Measurements from ENCODE around the gene PCDHGA8.
"Not testable (repeated sequence)": the region's sequence is repeated elsewhere in the genome, so short reads cannot be mapped to it uniquely, and the experiment has no call there.

The PCDHGA8 gene

DNA sequence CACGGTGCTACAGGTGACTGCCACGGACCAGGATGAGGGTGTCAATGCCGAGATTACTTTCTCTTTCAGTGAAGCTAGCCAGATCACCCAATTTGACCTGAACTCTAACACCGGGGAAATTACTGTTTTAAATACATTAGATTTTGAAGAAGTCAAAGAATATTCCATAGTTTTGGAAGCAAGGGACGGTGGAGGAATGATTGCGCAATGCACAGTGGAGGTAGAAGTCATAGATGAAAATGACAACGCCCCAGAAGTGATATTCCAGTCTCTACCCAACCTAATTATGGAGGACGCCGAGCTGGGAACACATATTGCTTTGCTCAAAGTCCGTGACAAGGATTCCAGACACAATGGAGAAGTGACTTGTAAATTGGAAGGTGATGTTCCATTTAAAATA is 3.8 kb upstream of the PCDHGA8 start:
- H3K27me3 ChIP-seq (replicated peaks; ENCODE audit: control insufficient read depth, insufficient read depth, low read length, poor library complexity, severe bottlenecking) = peaks cover 8% of the 10 kb centered on the region
- no peak overlapping the region for H3K4me3 ChIP-seq (ENCODE audit: insufficient read depth, low read depth, low read length, poor library complexity, severe bottlenecking)
- DNase-seq = no peak
- no peaks in the 10 kb centered on the region for H3K4me1 ChIP-seq (ENCODE audit: control insufficient read depth, insufficient read depth, low read length, poor library complexity, severe bottlenecking)
- peaks cover 9% of the 10 kb centered on the region for H3K9me3 ChIP-seq (ENCODE audit: control insufficient read depth, low read length)
- no peaks in the 10 kb centered on the region for H3K36me3 ChIP-seq (ENCODE audit: control insufficient read depth, insufficient read depth, low read length)
- H3K27ac ChIP-seq (ENCODE audit: insufficient read depth, low read length, poor library complexity, severe bottlenecking) = no peak overlapping the region

- DNase-seq = no peak
- Histone ChIP-seq H3K9me3 (ENCODE audit: control insufficient read depth, low read length) (peaks cover 9% of the 10 kb centered on the region), H3K4me3 (ENCODE audit: insufficient read depth, low read depth, low read length, poor library complexity, severe bottlenecking) (no peak overlapping the region), H3K36me3 (ENCODE audit: control insufficient read depth, insufficient read depth, low read length) (no peaks in the 10 kb centered on the region), H3K4me1 (ENCODE audit: control insufficient read depth, insufficient read depth, low read length, poor library complexity, severe bottlenecking) (no peaks in the 10 kb centered on the region), H3K27ac (ENCODE audit: insufficient read depth, low read length, poor library complexity, severe bottlenecking) (no peak overlapping the region), H3K27me3 (replicated peaks; ENCODE audit: control insufficient read depth, insufficient read depth, low read length, poor library complexity, severe bottlenecking) (peaks cover 8% of the 10 kb centered on the region)
These were observed 3.0 kb upstream of the PCDHGA8 start for GRCh38 chr5:141389153-141390042.

GRCh38 chr5:141393267-141393666 is 834 bp downstream of the PCDHGA8 start:
- Histone ChIP-seq H3K4me1 (ENCODE audit: control insufficient read depth, insufficient read depth, low read length, poor library complexity, severe bottlenecking) (no peaks in the 10 kb centered on the region), H3K36me3 (ENCODE audit: control insufficient read depth, insufficient read depth, low read length) (no peaks in the 10 kb centered on the region), H3K27ac (ENCODE audit: insufficient read depth, low read length, poor library complexity, severe bottlenecking) (no peak overlapping the region), H3K27me3 (replicated peaks; ENCODE audit: control insufficient read depth, insufficient read depth, low read length, poor library complexity, severe bottlenecking) (peaks cover 6% of the 10 kb centered on the region), H3K4me3 (ENCODE audit: insufficient read depth, low read depth, low read length, poor library complexity, severe bottlenecking) (no peak overlapping the region), H3K9me3 (ENCODE audit: control insufficient read depth, low read length) (peaks cover 9% of the 10 kb centered on the region)
- DNase-seq = no peak

DNA sequence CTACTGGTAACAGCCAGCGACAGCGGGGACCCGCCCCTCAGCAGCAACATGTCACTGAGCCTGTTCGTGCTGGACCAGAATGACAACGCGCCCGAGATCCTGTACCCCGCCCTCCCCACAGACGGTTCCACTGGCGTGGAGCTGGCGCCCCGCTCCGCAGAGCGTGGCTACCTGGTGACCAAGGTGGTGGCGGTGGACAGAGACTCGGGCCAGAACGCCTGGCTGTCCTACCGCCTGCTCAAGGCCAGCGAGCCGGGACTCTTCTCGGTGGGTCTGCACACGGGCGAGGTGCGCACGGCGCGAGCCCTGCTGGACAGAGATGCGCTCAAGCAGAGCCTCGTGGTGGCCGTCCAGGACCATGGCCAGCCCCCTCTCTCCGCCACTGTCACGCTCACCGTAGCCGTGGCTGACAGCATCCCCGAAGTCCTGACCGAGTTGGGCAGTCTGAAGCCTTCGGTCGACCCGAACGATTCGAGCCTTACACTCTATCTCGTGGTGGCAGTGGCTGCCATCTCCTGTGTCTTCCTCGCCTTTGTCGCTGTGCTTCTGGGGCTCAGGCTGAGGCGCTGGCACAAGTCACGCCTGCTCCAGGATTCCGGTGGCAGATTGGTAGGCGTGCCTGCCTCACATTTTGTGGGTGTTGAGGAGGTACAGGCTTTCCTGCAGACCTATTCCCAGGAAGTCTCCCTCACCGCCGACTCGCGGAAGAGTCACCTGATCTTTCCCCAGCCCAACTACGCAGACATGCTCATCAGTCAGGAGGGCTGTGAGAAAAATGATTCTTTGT is 2.2 kb downstream of the PCDHGA8 start:
- H3K4me1 ChIP-seq (ENCODE audit: control insufficient read depth, insufficient read depth, low read length, poor library complexity, severe bottlenecking); DNase-seq; H3K27ac ChIP-seq (ENCODE audit: insufficient read depth, low read length, poor library complexity, severe bottlenecking); H3K4me3 ChIP-seq (ENCODE audit: insufficient read depth, low read depth, low read length, poor library complexity, severe bottlenecking); H3K9me3 ChIP-seq (ENCODE audit: control insufficient read depth, low read length); H3K36me3 ChIP-seq (ENCODE audit: control insufficient read depth, insufficient read depth, low read length): not testable (repeated sequence)
- peaks cover 13% of the 10 kb centered on the region for H3K27me3 ChIP-seq (replicated peaks; ENCODE audit: control insufficient read depth, insufficient read depth, low read length, poor library complexity, severe bottlenecking)

DNA sequence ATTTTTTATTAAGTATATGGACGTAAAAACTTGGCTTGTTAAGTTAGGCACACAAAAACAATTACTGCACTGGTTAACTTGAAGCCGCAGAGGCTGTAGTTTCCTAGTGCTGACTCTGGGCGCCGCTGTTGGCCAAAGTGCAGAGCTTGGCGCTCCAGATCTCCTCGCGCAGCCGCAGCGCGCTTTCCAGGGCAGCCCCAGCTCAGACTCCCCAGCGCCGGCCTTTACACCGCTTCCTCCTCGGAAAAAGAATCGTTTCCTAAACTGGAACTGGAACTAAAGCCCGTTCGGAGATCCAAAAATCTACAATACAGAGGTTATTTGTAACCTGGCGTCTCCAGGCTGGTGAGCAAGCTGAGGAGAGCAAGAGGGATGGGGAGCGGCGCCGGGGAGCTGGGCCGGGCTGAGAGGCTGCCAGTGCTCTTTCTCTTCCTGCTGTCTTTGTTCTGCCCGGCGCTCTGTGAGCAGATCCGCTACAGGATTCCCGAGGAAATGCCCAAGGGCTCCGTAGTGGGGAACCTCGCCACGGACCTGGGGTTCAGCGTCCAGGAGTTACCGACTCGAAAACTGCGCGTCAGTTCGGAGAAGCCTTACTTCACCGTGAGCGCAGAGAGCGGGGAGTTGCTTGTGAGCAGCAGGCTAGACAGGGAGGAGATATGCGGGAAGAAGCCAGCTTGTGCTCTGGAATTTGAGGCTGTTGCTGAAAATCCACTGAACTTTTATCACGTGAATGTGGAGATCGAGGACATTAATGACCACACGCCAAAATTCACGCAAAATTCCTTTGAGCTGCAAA is 5.5 kb downstream of the PCDHGA8 start, which contains the start of gene PCDHGB5:
PCDHGB5 (plus strand) TSS at position 192 of the 796 bp plus-strand sequence; CDS start at position 373, 181 bp downstream.
- H3K4me1 ChIP-seq (ENCODE audit: control insufficient read depth, insufficient read depth, low read length, poor library complexity, severe bottlenecking); H3K36me3 ChIP-seq (ENCODE audit: control insufficient read depth, insufficient read depth, low read length); DNase-seq; H3K9me3 ChIP-seq (ENCODE audit: control insufficient read depth, low read length); H3K4me3 ChIP-seq (ENCODE audit: insufficient read depth, low read depth, low read length, poor library complexity, severe bottlenecking); H3K27ac ChIP-seq (ENCODE audit: insufficient read depth, low read length, poor library complexity, severe bottlenecking): not testable (repeated sequence)
- peaks cover 16% of the 10 kb centered on the region for H3K27me3 ChIP-seq (replicated peaks; ENCODE audit: control insufficient read depth, insufficient read depth, low read length, poor library complexity, severe bottlenecking)

DNA sequence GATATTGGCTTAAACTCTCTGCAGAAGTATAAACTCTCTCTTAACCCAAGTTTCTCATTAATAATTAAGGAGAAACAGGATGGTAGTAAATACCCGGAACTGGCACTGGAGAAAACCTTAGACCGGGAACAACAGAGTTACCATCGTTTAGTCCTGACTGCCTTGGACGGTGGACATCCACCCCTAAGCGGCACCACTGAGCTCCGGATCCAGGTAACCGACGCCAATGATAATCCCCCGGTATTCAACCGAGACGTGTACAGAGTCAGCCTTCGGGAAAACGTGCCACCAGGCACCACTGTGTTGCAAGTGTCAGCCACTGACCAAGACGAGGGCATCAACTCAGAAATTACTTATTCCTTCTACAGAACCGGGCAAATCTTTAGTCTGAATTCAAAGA is 6.2 kb downstream of the PCDHGA8 start:
- H3K9me3 ChIP-seq (ENCODE audit: control insufficient read depth, low read length) = peaks cover 4% of the 10 kb centered on the region
- H3K27ac ChIP-seq (ENCODE audit: insufficient read depth, low read length, poor library complexity, severe bottlenecking) = no peak overlapping the region
- no peaks in the 10 kb centered on the region for H3K36me3 ChIP-seq (ENCODE audit: control insufficient read depth, insufficient read depth, low read length)
- no peaks in the 10 kb centered on the region for H3K4me1 ChIP-seq (ENCODE audit: control insufficient read depth, insufficient read depth, low read length, poor library complexity, severe bottlenecking)
- peaks cover 16% of the 10 kb centered on the region for H3K27me3 ChIP-seq (replicated peaks; ENCODE audit: control insufficient read depth, insufficient read depth, low read length, poor library complexity, severe bottlenecking)
- H3K4me3 ChIP-seq (ENCODE audit: insufficient read depth, low read depth, low read length, poor library complexity, severe bottlenecking) = no peak overlapping the region
- DNase-seq = no peak

GRCh38 chr5:141399555-141400258 is 7.3 kb downstream of the PCDHGA8 start:
- DNase-seq = no peak
- Histone ChIP-seq H3K36me3 (ENCODE audit: control insufficient read depth, insufficient read depth, low read length) (no peaks in the 10 kb centered on the region), H3K4me1 (ENCODE audit: control insufficient read depth, insufficient read depth, low read length, poor library complexity, severe bottlenecking) (no peaks in the 10 kb centered on the region), H3K4me3 (ENCODE audit: insufficient read depth, low read depth, low read length, poor library complexity, severe bottlenecking) (no peak overlapping the region), H3K27ac (ENCODE audit: insufficient read depth, low read length, poor library complexity, severe bottlenecking) (no peak overlapping the region), H3K27me3 (replicated peaks; ENCODE audit: control insufficient read depth, insufficient read depth, low read length, poor library complexity, severe bottlenecking) (peaks cover 21% of the 10 kb centered on the region), H3K9me3 (ENCODE audit: control insufficient read depth, low read length) (peaks cover 4% of the 10 kb centered on the region)

- Histone ChIP-seq H3K9me3 (ENCODE audit: control insufficient read depth, low read length) (peaks cover 4% of the 10 kb centered on the region), H3K27me3 (replicated peaks; ENCODE audit: control insufficient read depth, insufficient read depth, low read length, poor library complexity, severe bottlenecking) (peaks cover 31% of the 10 kb centered on the region), H3K36me3 (ENCODE audit: control insufficient read depth, insufficient read depth, low read length) (no peaks in the 10 kb centered on the region), H3K27ac (ENCODE audit: insufficient read depth, low read length, poor library complexity, severe bottlenecking) (no peak within 1 kb of the TSS), H3K4me3 (ENCODE audit: insufficient read depth, low read depth, low read length, poor library complexity, severe bottlenecking) (no peak within 1 kb of the TSS), H3K4me1 (ENCODE audit: control insufficient read depth, insufficient read depth, low read length, poor library complexity, severe bottlenecking) (no peaks in the 10 kb centered on the region)
- DNase-seq = no peak
These were observed 10.3 kb downstream of the PCDHGA8 start, which contains the start of gene PCDHGA9 for GRCh38 chr5:141402553-141403243. TSS of gene PCDHGA9 (plus strand) at chr5:141402778. CDS start at chr5:141402953, 175 bp downstream.

DNA sequence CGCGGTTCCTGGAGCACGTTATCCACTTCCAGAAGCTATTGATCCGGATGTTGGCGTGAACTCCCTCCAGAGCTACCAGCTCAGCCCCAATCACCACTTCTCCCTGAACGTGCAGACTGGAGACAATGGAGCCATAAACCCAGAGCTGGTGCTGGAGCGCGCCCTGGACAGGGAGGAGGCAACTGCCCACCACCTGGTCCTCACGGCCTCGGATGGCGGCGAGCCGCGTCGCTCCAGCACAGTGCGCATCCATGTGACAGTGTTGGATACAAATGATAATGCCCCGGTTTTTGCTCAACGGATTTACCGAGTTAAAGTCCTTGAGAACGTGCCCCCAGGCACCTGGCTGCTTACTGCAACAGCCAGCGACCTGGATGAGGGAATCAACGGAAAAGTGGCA is 11.0 kb downstream of the PCDHGA8 start:
- H3K36me3 ChIP-seq (ENCODE audit: control insufficient read depth, insufficient read depth, low read length) = no peaks in the 10 kb centered on the region
- H3K27me3 ChIP-seq (replicated peaks; ENCODE audit: control insufficient read depth, insufficient read depth, low read length, poor library complexity, severe bottlenecking) = peaks cover 33% of the 10 kb centered on the region
- H3K4me1 ChIP-seq (ENCODE audit: control insufficient read depth, insufficient read depth, low read length, poor library complexity, severe bottlenecking) = no peaks in the 10 kb centered on the region
- H3K9me3 ChIP-seq (ENCODE audit: control insufficient read depth, low read length) = peaks cover 4% of the 10 kb centered on the region
- H3K4me3 ChIP-seq (ENCODE audit: insufficient read depth, low read depth, low read length, poor library complexity, severe bottlenecking) = no peak overlapping the region
- H3K27ac ChIP-seq (ENCODE audit: insufficient read depth, low read length, poor library complexity, severe bottlenecking) = no peak overlapping the region
- DNase-seq = no peak

All from effector memory CD4-positive, alpha-beta T cell (primary cell).